K562 (cell line): ENCODE data around the gene ETV7. TPM values are rescaled to one million over a fixed set of nuclear protein-coding genes. Genes with fewer than 3 reads are reported as not detected.

Source experiments
- ATAC-seq: fragments of 200-7000 bp; cut with Tn5 transposase; 3 replicates; pipeline ENCODE4 v1.9.1; 2020; ENCODE audit warnings: moderate library complexity
- BruUV-seq: library from RNA; stranded (reverse); fragments of 400-500 nt; replicated peaks from 2 replicates; lab custom pipeline; 2021; lab: Mats Ljungman, UMichigan
- CTCF ChIA-PET: fragments of 300-600 bp; formaldehyde crosslinking; extraction: SDS; loops from one replicate; lab custom pipeline; 2021; ENCODE audit warnings: low intra/inter-chr PET ratio; lab: Yijun Ruan, JAX
- POLR2A ChIA-PET: fragments of 300-600, 350-650 bp; sonication (Branson Sonifier 250); formaldehyde crosslinking; extraction: SDS; loops from one replicate; lab custom pipeline; 2021; ENCODE audit warnings: antibody characterized with exemption, inconsistent platforms; lab: Yijun Ruan, JAX
- DNase-seq, 4 experiments: peaks; one replicate each; pipeline versions ENCODE4 v3.0.0 to v3.0.0-alpha.2; 2011 to 2018; ENCODE audit warnings: low spot score in 3 of 4, mixed read lengths in 3 of 4; ENCODE audit errors: extremely low read depth in 1 of 4
- FAIRE-seq: peaks from 2 replicates; lab custom pipeline; 2011; peaks lifted over from hg19 to GRCh38; lab: Jason Lieb, UNC
- H2AFZ ChIP-seq: 2 replicates; pipeline ENCODE4 v1.6.0; 2011; ENCODE audit warnings: low read depth, low read length, control low read depth, inconsistent platforms
- H3K27ac ChIP-seq: fragments of 200-600 bp; 3 replicates; pipeline ENCODE4 v1.8.0; 2011; ENCODE audit warnings: low read depth, mild to moderate bottlenecking, control low read depth, inconsistent platforms, low read length, moderate library complexity, mixed read lengths; ENCODE audit errors: extremely low read depth
- H3K27me3 ChIP-seq, 2 experiments: fragments of 300-600 bp in 1 of 2; 2 replicates in 1 of 2; 3 replicates in 1 of 2; pipeline versions ENCODE4 v1.6.0 to v1.8.0; 2011; ENCODE audit warnings: inconsistent platforms in 2 of 2, low read length in 2 of 2, mild to moderate bottlenecking in 1 of 2, mixed read lengths in 1 of 2, moderate library complexity in 1 of 2; ENCODE audit not compliant: control insufficient read depth in 2 of 2, insufficient read depth in 2 of 2
- H3K36me3 ChIP-seq: fragments of 300-600 bp; 3 replicates; pipeline ENCODE4 v1.8.0; 2011; ENCODE audit warnings: mild to moderate bottlenecking, low read length, inconsistent platforms; ENCODE audit not compliant: control insufficient read depth, insufficient read depth
- H3K4me1 ChIP-seq, 2 experiments: fragments of 200-600 bp in 1 of 2; replicated peaks in 1 of 2; 2 replicates in 1 of 2; 3 replicates in 1 of 2; pipeline versions ENCODE4 v1.5.1 to v1.8.0; 2011; ENCODE audit warnings: inconsistent platforms in 2 of 2, low read length in 2 of 2, mild to moderate bottlenecking in 1 of 2, mixed read lengths in 1 of 2, moderate library complexity in 1 of 2; ENCODE audit not compliant: control insufficient read depth in 2 of 2, insufficient read depth in 2 of 2
- H3K4me2 ChIP-seq: 2 replicates; pipeline ENCODE4 v1.6.1; 2011; ENCODE audit warnings: low read length, control low read depth, inconsistent platforms, mixed read lengths; ENCODE audit not compliant: insufficient read depth
- H3K4me3 ChIP-seq: fragments of 200-600 bp; sonication (generic), shearing (Covaris generic); 2 replicates; pipeline ENCODE4 v1.5.1; 2016; ENCODE audit warnings: control low read depth, inconsistent platforms
- H3K79me2 ChIP-seq: fragments of 200-600 bp; 3 replicates; pipeline ENCODE4 v1.8.0; 2011; ENCODE audit warnings: low read length, inconsistent platforms; ENCODE audit not compliant: control insufficient read depth, insufficient read depth
- H3K9ac ChIP-seq, 2 experiments: 2 replicates each; pipeline versions ENCODE4 v1.6.0 to v1.6.1; 2011; ENCODE audit warnings: low read depth in 2 of 2, low read length in 2 of 2, control low read depth in 1 of 2, inconsistent platforms in 1 of 2, mild to moderate bottlenecking in 1 of 2, mixed read lengths in 1 of 2; ENCODE audit not compliant: insufficient read depth in 1 of 2
- H3K9me1 ChIP-seq: one replicate; pipeline ENCODE4 v1.6.0; 2011; ENCODE audit warnings: inconsistent platforms, mild to moderate bottlenecking, low read length, moderate library complexity; ENCODE audit not compliant: control insufficient read depth, insufficient read depth
- H3K9me3 ChIP-seq: replicated peaks from 2 replicates; pipeline ENCODE4 v1.5.1; 2011; ENCODE audit warnings: low read depth, low read length, inconsistent platforms; ENCODE audit not compliant: control insufficient read depth, insufficient read depth
- H4K20me1 ChIP-seq: replicated peaks from 2 replicates; pipeline ENCODE4 v1.6.1; 2011; ENCODE audit warnings: low read length, inconsistent platforms, mixed read lengths; ENCODE audit not compliant: control insufficient read depth, insufficient read depth
- CBX2 ChIP-seq: fragments of 200-600 bp; sonication (generic); IDR thresholded peaks from one replicate; pipeline ENCODE4 v1.6.1; 2012; ENCODE audit warnings: mild to moderate bottlenecking, low read length, inconsistent platforms; ENCODE audit not compliant: insufficient read depth, poor library complexity, severe bottlenecking
- CXXC5 ChIP-seq: fragments of 250-450 bp; sonication (Bioruptor Pico); IDR thresholded peaks from 2 replicates; pipeline ENCODE4 v1.8.0; 2022; ENCODE audit warnings: inconsistent platforms, mild to moderate bottlenecking, moderate library complexity
- HNRNPLL ChIP-seq: fragments of 200-400 bp; formaldehyde crosslinking; IDR thresholded peaks from 2 replicates; pipeline ENCODE4 v1.6.1; 2017; ENCODE audit warnings: low read length, low read depth, mild to moderate bottlenecking; ENCODE audit not compliant: poor library complexity, severe bottlenecking
- NR2C1 ChIP-seq, 2 experiments: fragments of 450-650 bp; IDR thresholded peaks; 2 replicates each; pipeline ENCODE4 v1.6.1; 2017; ENCODE audit warnings: mild to moderate bottlenecking in 2 of 2, antibody characterized with exemption in 1 of 2, inconsistent platforms in 1 of 2, missing compliant biosample characterization in 1 of 2, missing genetic modification characterization in 1 of 2
- POLR3G ChIP-seq: IDR thresholded peaks from 2 replicates; pipeline ENCODE4 v1.6.1; 2011; ENCODE audit not compliant: insufficient read length, insufficient replicate concordance; ENCODE audit errors: extremely low read depth
- RFX1 ChIP-seq: fragments of 450-650 bp; IDR thresholded peaks from 2 replicates; pipeline ENCODE4 v1.6.1; 2016; ENCODE audit warnings: mild to moderate bottlenecking, moderate library complexity
- RFX5 ChIP-seq: IDR thresholded peaks from 2 replicates; pipeline ENCODE4 v1.6.1; 2011; ENCODE audit warnings: low read depth, mild to moderate bottlenecking, improper control_type of control experiment, low read length
- TGIF2 ChIP-seq: sonication (generic); formaldehyde crosslinking; IDR thresholded peaks from 2 replicates; pipeline ENCODE4 v1.8.1; 2022; ENCODE audit warnings: mild to moderate bottlenecking, missing genetic modification reagents, moderate library complexity
- ZFP1 ChIP-seq: fragments of 450-650 bp; formaldehyde crosslinking; IDR thresholded peaks from 2 replicates; pipeline ENCODE4 v1.4.0; 2020; ENCODE audit warnings: mild to moderate bottlenecking, mixed read lengths
- ZNF134 ChIP-seq: fragments of 250-450 bp; sonication (Bioruptor Pico); conservative IDR thresholded peaks from 2 replicates; pipeline ENCODE4 v1.4.0; 2020
- ZNF174 ChIP-seq: fragments of 250-450 bp; sonication (Bioruptor Pico); IDR thresholded peaks from 2 replicates; pipeline ENCODE4 v1.4.0; 2020; ENCODE audit warnings: mild to moderate bottlenecking
- ZNF184 ChIP-seq: sonication (generic); formaldehyde crosslinking; IDR thresholded peaks from 2 replicates; pipeline ENCODE4 v1.5.0; 2020; ENCODE audit warnings: missing genetic modification reagents
- whole genome bisulfite sequencing: fragments of 100-300 bp; shearing (Covaris generic); methylation state at CpG from one replicate; pipeline ENCODE4 v1.1.6; 2016; ENCODE audit warnings: low coverage, mixed read lengths; ENCODE audit not compliant: insufficient coverage; ENCODE audit errors: missing lambda C conversion rate; 5-methylcytosine and 5-hydroxymethylcytosine counted together
- in situ Hi-C: fragments of 300-500 bp; cut with MboI; formaldehyde crosslinking; loops from 4 replicates; pipeline ENCODE4 v1.15.0; 2018; ENCODE audit warnings: inconsistent platforms, mixed read lengths
- intact Hi-C: fragments of 100-400 bp; cut with micrococcal nuclease; formaldehyde crosslinking; loops from 2 replicates; pipeline ENCODE4 v1.14.2; 2022
- polyA plus RNA-seq, 8 experiments: library from polyadenylated mRNA; depleted of rRNA in 4 of 8; stranded (reverse) in 5 of 8; unstranded in 3 of 8; fragments of >200 nt; fragmentation: Nextera tagmentation in 2 of 8; fragmentation: Illumina TruSeq in 1 of 8; extraction: Ambion mirVana in 2 of 8; extraction: Trizol in 1 of 8; gene quantifications; 2 replicates each; pipeline versions ENCODE4 v1.2.1 to v1.2.3, GENCODE V29; 2011 to 2014; ENCODE audit warnings: inconsistent platforms in 1 of 8, missing spikeins in 1 of 8
- total RNA-seq, 7 experiments: library from RNA; depleted of rRNA in 6 of 7; stranded (reverse); fragments of >200 nt in 6 of 7; fragmentation: Illumina TruSeq in 2 of 7; extraction: Trizol in 2 of 7; gene quantifications; 2 replicates each; pipeline versions ENCODE4 v1.2.1 to v1.2.3, GENCODE V29; 2011 to 2021; ENCODE audit warnings: low replicate concordance in 1 of 7

Gene ETV7
- total and polyA plus RNA-seq, 9 of the 15 experiments (the other 6 are each of a cell fraction or from before 2014, with no cell fraction given), result 0.07 to 0.22 (median 0.14) TPM; not detected in 3

GRCh38 chr6:36333931-36334725, 53.3 kb downstream of the ETV7 start:
- ChIA-PET POLR2A (interaction anchor here (0.7 to 1.2 kb wide), 4 partner anchors 11 to 306 kb away, joined by 3 to 4 read pairs (median 4); no protein-coding TSS in a partner anchor), CTCF (no interaction called here)
- no peak overlapping the region for H3K27ac ChIP-seq
- H3K36me3 ChIP-seq, result no peaks in the 10 kb centered on the region
- no peak for ATAC-seq
- H3K4me1 ChIP-seq, result peaks cover 0 to 8% of the 10 kb centered on the region in 2 experiments; a peak in 4 of 5 replicates
- H3K79me2 ChIP-seq, result no peaks in the 10 kb centered on the region
- no peak overlapping the region for H2AFZ ChIP-seq
- DNase-seq, result no peak
- peaks cover 13% of the 10 kb centered on the region; the same call in 1 of the 2 replicates for H4K20me1 ChIP-seq
- H3K9ac ChIP-seq, result no peak overlapping the region
- FAIRE-seq, result no peak
- no peak overlapping the region for H3K4me2 ChIP-seq
- intact Hi-C loops, result no loop called here
- H3K27me3 ChIP-seq, result peaks cover 60 to 76% of the 10 kb centered on the region in 2 experiments
- TF ChIP-seq ZNF184 (CRISPR knock-in tag) (no peak), NR2C1 (IDR thresholded peaks at IDR 0.05) (no peak), NR2C1 (tag; IDR thresholded peaks at IDR 0.05) (no peak), CXXC5 (no peak), ZFP1 (CRISPR knock-in tag) (no peak), CBX2 (peak; percentile 4), RFX5 (no peak), TGIF2 (CRISPR knock-in tag) (no peak), ZNF134 (CRISPR knock-in tag) (no peak), RFX1 (peak; percentile 58), POLR3G (no peak), HNRNPLL (no peak), ZNF174 (no peak)
- TF ChIP-seq, all 486 proteins: peak for 2
- H3K9me1 ChIP-seq, result no peaks in the 10 kb centered on the region
- H3K4me3 ChIP-seq, result no peak overlapping the region
- no TSS peak for BruUV-seq
- in situ Hi-C loops, result no loop called here
- WGBS, result 5% methylated on average over 20 of the region's 20 CpGs
- no peaks in the 10 kb centered on the region for H3K9me3 ChIP-seq
